OCI-LY3 (cell line): ENCODE data around the gene LIG3.

Experiments used
- EZH2phosphoT487 ChIP-seq: fragments of 200-600 bp; shearing (Covaris generic); IDR thresholded peaks from 2 replicates; pipeline ENCODE4 v1.6.1; 2018; ENCODE audit warnings: antibody characterized with exemption, mixed run types, low read depth
- TF ChIP-seq, protein P1 (sequence below): fragments of 200-600, 300-600 bp; sonication (generic); IDR thresholded peaks from 2 replicates; pipeline ENCODE4 v1.5.1; 2014; ENCODE audit warnings: antibody characterized with exemption, low read length, low read depth

GRCh38 chr17:35056013-35056412 lies 75.7 kb downstream of the LIG3 start:
- TF ChIP-seq, protein P1, sequence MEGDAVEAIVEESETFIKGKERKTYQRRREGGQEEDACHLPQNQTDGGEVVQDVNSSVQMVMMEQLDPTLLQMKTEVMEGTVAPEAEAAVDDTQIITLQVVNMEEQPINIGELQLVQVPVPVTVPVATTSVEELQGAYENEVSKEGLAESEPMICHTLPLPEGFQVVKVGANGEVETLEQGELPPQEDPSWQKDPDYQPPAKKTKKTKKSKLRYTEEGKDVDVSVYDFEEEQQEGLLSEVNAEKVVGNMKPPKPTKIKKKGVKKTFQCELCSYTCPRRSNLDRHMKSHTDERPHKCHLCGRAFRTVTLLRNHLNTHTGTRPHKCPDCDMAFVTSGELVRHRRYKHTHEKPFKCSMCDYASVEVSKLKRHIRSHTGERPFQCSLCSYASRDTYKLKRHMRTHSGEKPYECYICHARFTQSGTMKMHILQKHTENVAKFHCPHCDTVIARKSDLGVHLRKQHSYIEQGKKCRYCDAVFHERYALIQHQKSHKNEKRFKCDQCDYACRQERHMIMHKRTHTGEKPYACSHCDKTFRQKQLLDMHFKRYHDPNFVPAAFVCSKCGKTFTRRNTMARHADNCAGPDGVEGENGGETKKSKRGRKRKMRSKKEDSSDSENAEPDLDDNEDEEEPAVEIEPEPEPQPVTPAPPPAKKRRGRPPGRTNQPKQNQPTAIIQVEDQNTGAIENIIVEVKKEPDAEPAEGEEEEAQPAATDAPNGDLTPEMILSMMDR = no peak
- TF ChIP-seq EZH2phosphoT487 = no peak
